ENCODE measurements around the gene TSHZ2.

TSHZ2 gene

GRCh38 chr20:53337390-53338101, 365.4 kb downstream of the TSHZ2 start:
- TF ChIP-seq POLR2A (IDR thresholded peaks at IDR 0.05; ENCODE audit: low read depth, low read length), result no peak
- DNase-seq (ENCODE audit: insufficient read length, low spot score) (no peak), FAIRE-seq (no peak)

GRCh38 chr20:53338716-53339115, 366.6 kb downstream of the TSHZ2 start:
- no peak for FAIRE-seq
- DNase-seq (ENCODE audit: insufficient read length, low spot score), result no peak
- TF ChIP-seq POLR2A (IDR thresholded peaks at IDR 0.05; ENCODE audit: low read depth, low read length), result no peak

- DNase-seq (ENCODE audit: insufficient read length, low spot score), result no peak
- no peak for FAIRE-seq
- TF ChIP-seq POLR2A (IDR thresholded peaks at IDR 0.05; ENCODE audit: low read depth, low read length), result no peak
These were observed 370.3 kb downstream of the TSHZ2 start for GRCh38 chr20:53342429-53342828.

GRCh38 chr20:53343448-53343847, 371.3 kb downstream of the TSHZ2 start:
- TF ChIP-seq POLR2A (IDR thresholded peaks at IDR 0.05; ENCODE audit: low read depth, low read length), result no peak
- no peak for FAIRE-seq
- no peak for DNase-seq (ENCODE audit: insufficient read length, low spot score)

GRCh38 chr20:53344891-53345290, 372.7 kb downstream of the TSHZ2 start:
- FAIRE-seq, result no peak
- no peak for TF ChIP-seq POLR2A (IDR thresholded peaks at IDR 0.05; ENCODE audit: low read depth, low read length)
- DNase-seq (ENCODE audit: insufficient read length, low spot score), result no peak

GRCh38 chr20:53345536-53346334, 373.6 kb downstream of the TSHZ2 start:
- DNase-seq (ENCODE audit: insufficient read length, low spot score) (no peak), FAIRE-seq (no peak)
- TF ChIP-seq POLR2A (IDR thresholded peaks at IDR 0.05; ENCODE audit: low read depth, low read length), result no peak

- FAIRE-seq, result no peak
- TF ChIP-seq POLR2A (IDR thresholded peaks at IDR 0.05; ENCODE audit: low read depth, low read length), result no peak
- DNase-seq (ENCODE audit: insufficient read length, low spot score), result no peak
These were observed 374.1 kb downstream of the TSHZ2 start for GRCh38 chr20:53346335-53346648.

- TF ChIP-seq POLR2A (IDR thresholded peaks at IDR 0.05; ENCODE audit: low read depth, low read length), result no peak
- no peak for FAIRE-seq
- DNase-seq (ENCODE audit: insufficient read length, low spot score), result no peak
These were observed 377.6 kb downstream of the TSHZ2 start for GRCh38 chr20:53349730-53350129.

- DNase-seq (ENCODE audit: insufficient read length, low spot score), result no peak
- TF ChIP-seq POLR2A (IDR thresholded peaks at IDR 0.05; ENCODE audit: low read depth, low read length), result no peak
- FAIRE-seq, result no peak
These were observed 380.7 kb downstream of the TSHZ2 start for GRCh38 chr20:53352727-53353440.

GRCh38 chr20:53354314-53354713, 382.2 kb downstream of the TSHZ2 start:
- FAIRE-seq, result no peak
- TF ChIP-seq POLR2A (IDR thresholded peaks at IDR 0.05; ENCODE audit: low read depth, low read length), result no peak

GRCh38 chr20:53355790-53356189, 383.6 kb downstream of the TSHZ2 start:
- DNase-seq (ENCODE audit: insufficient read length, low spot score), result no peak
- no peak for FAIRE-seq
- TF ChIP-seq POLR2A (IDR thresholded peaks at IDR 0.05; ENCODE audit: low read depth, low read length), result no peak

More at GRCh38 chr20:53354314-53354713, 382.2 kb downstream of the TSHZ2 start:
- DNase-seq (ENCODE audit: insufficient read length, low spot score), result no peak

- no peak for FAIRE-seq
These were observed 387.3 kb downstream of the TSHZ2 start for GRCh38 chr20:53359425-53359824.

GRCh38 chr20:53360852-53361251, 388.7 kb downstream of the TSHZ2 start:
- FAIRE-seq, result no peak
- no peak for TF ChIP-seq POLR2A (IDR thresholded peaks at IDR 0.05; ENCODE audit: low read depth, low read length)
- no peak for DNase-seq (ENCODE audit: insufficient read length, low spot score)

More at GRCh38 chr20:53359425-53359824, 387.3 kb downstream of the TSHZ2 start:
- TF ChIP-seq POLR2A (IDR thresholded peaks at IDR 0.05; ENCODE audit: low read depth, low read length), result no peak
- no peak for DNase-seq (ENCODE audit: insufficient read length, low spot score)

- TF ChIP-seq POLR2A (IDR thresholded peaks at IDR 0.05; ENCODE audit: low read depth, low read length), result no peak
- DNase-seq (ENCODE audit: insufficient read length, low spot score) (no peak), FAIRE-seq (no peak)
These were observed 390.6 kb downstream of the TSHZ2 start for GRCh38 chr20:53362736-53363135.

Measured in H54 (cell line).